ENCODE measurements around the gene RNF215.
A peak's percentile ranks its signal among the peaks of the same experiment; 100 is the strongest.

RNF215 gene

DNA sequence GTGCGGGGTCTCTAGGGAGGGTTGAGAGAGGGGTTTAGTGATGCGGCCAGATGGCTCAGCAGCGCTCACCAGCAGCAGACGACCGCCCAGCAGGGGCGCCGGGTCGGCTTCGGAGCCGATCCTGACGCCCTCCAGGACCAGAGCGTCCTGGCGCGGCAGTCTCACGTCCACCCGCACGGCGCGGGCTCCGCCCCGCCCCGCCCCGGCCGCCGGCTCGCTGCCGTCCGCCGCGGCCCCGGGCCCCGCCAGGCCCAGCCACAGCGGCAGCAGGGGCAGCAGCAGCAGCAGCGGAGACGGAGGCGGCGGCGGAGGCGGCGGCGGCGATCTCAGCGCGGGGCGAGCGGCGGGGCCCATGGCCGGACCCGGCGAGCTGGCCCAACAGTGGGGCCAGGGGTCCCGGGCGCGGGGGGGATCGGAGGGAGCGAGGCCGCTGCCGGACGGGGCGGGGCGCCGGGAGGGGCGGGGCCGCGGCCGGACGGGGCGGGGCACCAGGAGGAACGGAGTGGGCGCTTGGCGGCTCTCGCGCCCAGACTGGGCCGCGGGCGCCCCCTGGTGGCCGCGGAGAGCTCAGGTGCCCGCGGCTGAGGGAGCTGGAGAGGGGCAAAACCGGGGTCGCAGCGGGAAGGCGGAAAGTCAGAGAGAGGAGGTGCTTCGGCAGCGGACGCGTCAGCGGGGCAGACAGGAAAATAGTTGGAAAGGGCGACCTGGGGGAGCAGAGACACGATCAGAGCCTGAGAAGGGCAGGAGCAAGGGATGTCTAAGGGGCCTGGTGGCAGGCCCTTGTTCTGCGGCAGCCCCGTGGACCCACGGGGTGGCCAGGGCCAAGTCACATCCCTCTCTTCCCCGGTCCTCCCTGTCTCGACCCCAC, at the start of gene RNF215:
TSS of gene RNF215 (minus strand) at position 452 of the 868 bp plus-strand sequence. CDS start at position 354, 98 bp downstream.
- no peaks in the 10 kb centered on the region for H3K79me2 ChIP-seq (ENCODE audit: low read length)
- no peaks in the 10 kb centered on the region for H3K36me3 ChIP-seq (replicated peaks; ENCODE audit: insufficient read depth, low read length)
- H3F3A ChIP-seq (ENCODE audit: insufficient read depth, low read length), result no peaks in the 10 kb centered on the region
- peak within 1 kb of the TSS; percentile 80 for H2AFZ ChIP-seq (ENCODE audit: low read length)
- peak within 1 kb of the TSS; percentile 71 for H3K4me2 ChIP-seq (ENCODE audit: low read depth, low read length)
- H3K27ac ChIP-seq (ENCODE audit: low read length), result no peak within 1 kb of the TSS
- DNase-seq, result peak; percentile 83
- H3K9me2 ChIP-seq (replicated peaks; ENCODE audit: insufficient read depth, low read length), result no peaks in the 10 kb centered on the region
- no peak for TF ChIP-seq EZH2phosphoT487 (IDR thresholded peaks at IDR 0.05; ENCODE audit: low read length)
- TF ChIP-seq, protein P1, sequence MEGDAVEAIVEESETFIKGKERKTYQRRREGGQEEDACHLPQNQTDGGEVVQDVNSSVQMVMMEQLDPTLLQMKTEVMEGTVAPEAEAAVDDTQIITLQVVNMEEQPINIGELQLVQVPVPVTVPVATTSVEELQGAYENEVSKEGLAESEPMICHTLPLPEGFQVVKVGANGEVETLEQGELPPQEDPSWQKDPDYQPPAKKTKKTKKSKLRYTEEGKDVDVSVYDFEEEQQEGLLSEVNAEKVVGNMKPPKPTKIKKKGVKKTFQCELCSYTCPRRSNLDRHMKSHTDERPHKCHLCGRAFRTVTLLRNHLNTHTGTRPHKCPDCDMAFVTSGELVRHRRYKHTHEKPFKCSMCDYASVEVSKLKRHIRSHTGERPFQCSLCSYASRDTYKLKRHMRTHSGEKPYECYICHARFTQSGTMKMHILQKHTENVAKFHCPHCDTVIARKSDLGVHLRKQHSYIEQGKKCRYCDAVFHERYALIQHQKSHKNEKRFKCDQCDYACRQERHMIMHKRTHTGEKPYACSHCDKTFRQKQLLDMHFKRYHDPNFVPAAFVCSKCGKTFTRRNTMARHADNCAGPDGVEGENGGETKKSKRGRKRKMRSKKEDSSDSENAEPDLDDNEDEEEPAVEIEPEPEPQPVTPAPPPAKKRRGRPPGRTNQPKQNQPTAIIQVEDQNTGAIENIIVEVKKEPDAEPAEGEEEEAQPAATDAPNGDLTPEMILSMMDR (IDR thresholded peaks at IDR 0.05; ENCODE audit: low read length), result peak; percentile 74
- no peaks in the 10 kb centered on the region for H3K27me3 ChIP-seq (replicated peaks; ENCODE audit: insufficient read depth, low read length)
- H3K9me3 ChIP-seq (replicated peaks; ENCODE audit: insufficient read depth, low read length), result no peaks in the 10 kb centered on the region
- no peaks in the 10 kb centered on the region for H4K20me1 ChIP-seq (ENCODE audit: insufficient read depth, low read length)
- peak within 1 kb of the TSS; percentile 66 for H3K4me3 ChIP-seq (ENCODE audit: low read length)
- H3K9ac ChIP-seq (ENCODE audit: low read length), result peak within 1 kb of the TSS; percentile 57; the same call in 1 of the 2 replicates
- peaks cover 12% of the 10 kb centered on the region for H3K4me1 ChIP-seq (ENCODE audit: low read length)

GRCh38 chr22:30436196-30436595, 49.0 kb upstream of the RNF215 start:
- H3K9ac ChIP-seq (ENCODE audit: low read length), result no peak overlapping the region
- peaks cover 3% of the 10 kb centered on the region; the same call in 1 of the 2 replicates for H3K4me1 ChIP-seq (ENCODE audit: low read length)
- H3K27ac ChIP-seq (ENCODE audit: low read length), result no peak overlapping the region
- no peaks in the 10 kb centered on the region for H3K79me2 ChIP-seq (ENCODE audit: low read length)
- peak overlapping the region; percentile 36; the same call in 1 of the 2 replicates for H2AFZ ChIP-seq (ENCODE audit: low read length)
- H3K9me3 ChIP-seq (replicated peaks; ENCODE audit: insufficient read depth, low read length), result no peaks in the 10 kb centered on the region
- no peak overlapping the region for H3K4me2 ChIP-seq (ENCODE audit: low read depth, low read length)
- TF ChIP-seq EZH2 (optimal IDR thresholded peaks at IDR 0.05; ENCODE audit: low read depth, low read length), result no peak
- TF ChIP-seq EZH2phosphoT487 (IDR thresholded peaks at IDR 0.05; ENCODE audit: low read length), result no peak
- TF ChIP-seq, protein P1 (IDR thresholded peaks at IDR 0.05; ENCODE audit: low read length), result no peak
- no peaks in the 10 kb centered on the region for H4K20me1 ChIP-seq (ENCODE audit: insufficient read depth, low read length)
- H3K36me3 ChIP-seq (replicated peaks; ENCODE audit: insufficient read depth, low read length), result no peaks in the 10 kb centered on the region
- H3K4me3 ChIP-seq (ENCODE audit: low read length), result no peak overlapping the region
- no peaks in the 10 kb centered on the region for H3F3A ChIP-seq (ENCODE audit: insufficient read depth, low read length)
- H3K27me3 ChIP-seq (replicated peaks; ENCODE audit: insufficient read depth, low read length), result peaks cover 44% of the 10 kb centered on the region
- no peaks in the 10 kb centered on the region for H3K9me2 ChIP-seq (replicated peaks; ENCODE audit: insufficient read depth, low read length)
- no peak for DNase-seq

GRCh38 chr22:30435674-30436126, 48.5 kb upstream of the RNF215 start:
- Histone ChIP-seq H3K4me1 (ENCODE audit: low read length) (peaks cover 3% of the 10 kb centered on the region; the same call in 1 of the 2 replicates), H3K27ac (ENCODE audit: low read length) (no peak overlapping the region), H3K9me3 (replicated peaks; ENCODE audit: insufficient read depth, low read length) (no peaks in the 10 kb centered on the region), H3F3A (ENCODE audit: insufficient read depth, low read length) (no peaks in the 10 kb centered on the region), H3K27me3 (replicated peaks; ENCODE audit: insufficient read depth, low read length) (peaks cover 39% of the 10 kb centered on the region), H3K4me2 (ENCODE audit: low read depth, low read length) (peak overlapping the region; percentile 20; the same call in 1 of the 2 replicates), H3K9me2 (replicated peaks; ENCODE audit: insufficient read depth, low read length) (no peaks in the 10 kb centered on the region), H3K9ac (ENCODE audit: low read length) (no peak overlapping the region), H4K20me1 (ENCODE audit: insufficient read depth, low read length) (no peaks in the 10 kb centered on the region), H3K4me3 (ENCODE audit: low read length) (no peak overlapping the region), H3K36me3 (replicated peaks; ENCODE audit: insufficient read depth, low read length) (no peaks in the 10 kb centered on the region), H3K79me2 (ENCODE audit: low read length) (no peaks in the 10 kb centered on the region), H2AFZ (ENCODE audit: low read length) (peak overlapping the region; percentile 36; the same call in 1 of the 2 replicates)
- peak; percentile 40 for DNase-seq
- TF ChIP-seq EZH2phosphoT487 (IDR thresholded peaks at IDR 0.05; ENCODE audit: low read length) (no peak), EZH2 (optimal IDR thresholded peaks at IDR 0.05; ENCODE audit: low read depth, low read length) (no peak)
- TF ChIP-seq, protein P1 (IDR thresholded peaks at IDR 0.05; ENCODE audit: low read length), result peak; percentile 32
